SKM-1 (cell line): ENCODE data around the gene ZBTB26.

Experiments used
- DNase-seq: peaks from one replicate; lab custom pipeline; 2025; ENCODE audit not compliant: unreplicated experiment; lab: John Stamatoyannopoulos, UW

Gene ZBTB26, protein sequence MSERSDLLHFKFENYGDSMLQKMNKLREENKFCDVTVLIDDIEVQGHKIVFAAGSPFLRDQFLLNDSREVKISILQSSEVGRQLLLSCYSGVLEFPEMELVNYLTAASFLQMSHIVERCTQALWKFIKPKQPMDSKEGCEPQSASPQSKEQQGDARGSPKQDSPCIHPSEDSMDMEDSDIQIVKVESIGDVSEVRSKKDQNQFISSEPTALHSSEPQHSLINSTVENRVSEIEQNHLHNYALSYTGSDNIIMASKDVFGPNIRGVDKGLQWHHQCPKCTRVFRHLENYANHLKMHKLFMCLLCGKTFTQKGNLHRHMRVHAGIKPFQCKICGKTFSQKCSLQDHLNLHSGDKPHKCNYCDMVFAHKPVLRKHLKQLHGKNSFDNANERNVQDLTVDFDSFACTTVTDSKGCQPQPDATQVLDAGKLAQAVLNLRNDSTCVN

GRCh38 chr9:122931226-122932121 lies at the start of gene ZBTB26:
Gene ZBTB26 (minus strand): TSS chr9:122931512. CDS start chr9:122919934, 11,578 bp downstream.
- peak; percentile 85 for DNase-seq

- DNase-seq, result no peak
Measured at GRCh38 chr9:122978601-122979000, 47.3 kb upstream of the ZBTB26 start.

DNA sequence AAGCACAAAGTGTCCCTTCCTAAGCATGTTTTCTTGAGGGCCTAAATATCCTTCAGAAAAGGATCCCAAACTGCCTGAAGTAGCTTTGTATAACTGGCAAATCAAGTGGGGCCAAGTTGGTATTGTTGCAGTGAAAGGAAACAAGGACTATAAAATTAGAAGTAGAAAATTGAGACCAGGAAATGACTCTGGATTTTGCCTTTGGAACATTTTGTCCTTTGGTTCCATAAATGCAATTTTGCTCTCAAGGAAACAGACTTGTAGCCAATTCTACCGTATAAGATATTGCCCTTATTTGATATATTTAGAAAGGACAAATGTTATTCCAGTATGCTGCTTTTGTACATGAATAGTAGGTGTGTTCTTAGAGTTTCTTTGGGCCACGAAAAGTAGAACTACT lies 43.9 kb upstream of the ZBTB26 start:
- no peak for DNase-seq

- no peak for DNase-seq
Measured at GRCh38 chr9:122961139-122961538, 29.8 kb upstream of the ZBTB26 start.

DNA sequence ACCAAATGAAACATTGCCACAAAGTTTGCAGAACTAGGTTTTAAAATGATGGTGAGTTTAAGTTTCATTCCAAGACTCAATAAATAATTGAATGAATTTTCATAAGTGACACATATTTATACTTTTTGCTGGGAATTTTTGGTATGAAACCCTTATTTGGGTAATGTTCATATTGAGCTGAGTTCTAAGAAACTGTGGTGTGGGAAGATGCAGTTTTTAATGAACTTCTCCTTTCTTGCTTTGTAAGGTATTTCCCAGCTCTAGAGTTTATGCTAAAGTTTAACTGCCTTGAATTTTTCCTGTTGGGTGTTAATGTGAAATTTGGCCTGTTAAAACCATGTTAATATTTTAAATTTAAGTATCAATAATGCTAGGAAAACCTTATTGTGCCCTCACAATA lies 24.6 kb upstream of the ZBTB26 start:
- DNase-seq, result no peak

- no peak for DNase-seq
Measured at GRCh38 chr9:122954253-122954691, 23.0 kb upstream of the ZBTB26 start.

DNA sequence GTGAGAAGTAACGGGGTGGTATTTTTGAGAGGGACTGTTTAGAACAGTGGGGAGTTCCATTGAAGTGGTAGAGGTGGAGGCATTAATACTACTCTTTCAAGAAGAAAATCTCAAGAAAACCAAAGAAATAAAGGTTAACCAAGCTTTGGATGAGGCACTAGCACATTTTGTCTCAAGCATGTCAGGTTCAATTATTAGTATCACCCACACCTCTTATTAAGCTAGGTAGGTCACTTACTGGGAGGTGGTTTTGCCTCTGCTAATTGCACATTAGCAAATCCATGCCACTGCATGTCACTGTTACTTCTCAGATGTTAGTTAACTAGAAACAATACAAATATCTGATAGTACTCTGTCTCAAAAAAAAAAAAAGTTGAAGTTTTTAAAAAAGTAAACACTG lies 19.7 kb upstream of the ZBTB26 start:
- DNase-seq, result no peak

- no peak for DNase-seq
Measured at GRCh38 chr9:122950263-122950662, 19.0 kb upstream of the ZBTB26 start.

- no peak for DNase-seq
Measured at GRCh38 chr9:122949696-122950095, 18.4 kb upstream of the ZBTB26 start.

DNA sequence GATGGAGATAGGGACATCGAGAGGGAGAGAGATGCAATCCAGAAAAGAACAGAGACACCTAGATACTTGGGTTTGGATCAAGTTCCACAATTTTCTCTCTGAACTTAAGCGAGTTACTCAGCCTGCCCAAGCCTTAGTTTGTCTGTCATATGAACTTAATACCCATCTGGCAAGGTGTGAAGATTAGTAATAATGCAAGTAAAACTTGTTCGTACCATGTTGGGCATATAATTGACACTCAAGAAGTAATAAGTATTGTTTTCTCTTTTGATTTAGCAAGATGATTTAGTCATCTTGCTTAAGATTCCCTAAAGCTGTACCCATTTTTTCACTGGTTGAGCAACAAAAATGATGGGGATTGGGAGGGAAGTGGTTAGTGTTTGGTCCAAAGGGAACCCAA lies 17.0 kb upstream of the ZBTB26 start:
- DNase-seq, result no peak

DNA sequence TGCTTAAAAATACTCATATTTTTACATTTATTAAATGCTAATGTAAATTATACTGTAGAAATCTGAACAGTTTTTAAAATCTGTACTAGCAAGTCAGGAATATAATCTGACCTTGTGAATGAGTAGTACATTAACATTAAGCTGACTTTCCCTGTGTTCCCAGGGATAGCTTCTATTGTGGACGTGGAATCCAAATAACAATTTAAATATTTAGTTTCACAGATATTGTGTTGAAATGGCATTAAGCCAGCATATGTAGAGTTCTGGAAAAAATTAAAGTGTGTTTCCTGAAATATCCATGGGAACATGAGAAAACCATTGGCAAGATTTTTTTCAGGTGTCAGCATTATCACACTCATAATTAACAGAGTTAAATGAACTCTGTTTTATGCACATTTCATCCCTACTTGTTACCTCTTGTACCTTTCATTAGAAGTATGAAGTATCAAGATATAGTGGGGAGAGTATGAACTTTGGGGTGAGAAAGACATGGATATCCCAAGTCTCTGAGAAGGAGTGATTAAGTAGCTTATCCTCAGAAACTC lies 15.2 kb upstream of the ZBTB26 start:
- DNase-seq, result no peak

- DNase-seq, result no peak
Measured at GRCh38 chr9:122944960-122945888, 13.9 kb upstream of the ZBTB26 start.

DNA sequence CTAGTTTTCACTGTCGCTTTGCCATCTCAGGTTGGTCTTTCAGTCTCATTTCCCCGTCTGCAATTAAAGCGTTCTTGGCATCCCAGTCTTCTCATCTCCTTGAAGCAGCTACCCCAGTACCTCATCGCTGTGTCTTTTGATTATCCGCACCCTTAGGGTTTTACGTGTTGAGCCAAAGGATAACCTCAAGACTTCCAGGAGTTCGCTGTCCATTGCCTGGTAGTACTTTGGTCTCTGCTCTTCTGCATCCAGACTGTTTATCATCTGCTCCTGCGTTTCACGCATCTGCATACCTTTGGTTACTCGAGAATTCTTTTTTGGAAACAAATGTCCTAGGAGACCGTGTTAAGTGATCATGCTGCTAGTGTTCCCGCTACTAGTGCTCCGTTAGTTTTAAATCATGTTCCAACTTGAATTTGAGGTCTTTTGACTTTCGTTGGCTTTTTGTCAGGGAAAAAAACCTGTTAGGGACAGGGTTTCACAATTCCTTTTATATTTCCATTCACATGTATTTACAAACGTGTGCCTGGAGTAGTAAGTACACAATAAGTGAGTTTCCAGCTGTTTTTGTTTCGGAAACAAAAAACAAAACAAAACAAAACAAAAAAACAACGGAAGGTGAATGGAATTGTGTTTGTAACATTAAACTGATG lies 10.4 kb upstream of the ZBTB26 start:
- DNase-seq, result no peak

DNA sequence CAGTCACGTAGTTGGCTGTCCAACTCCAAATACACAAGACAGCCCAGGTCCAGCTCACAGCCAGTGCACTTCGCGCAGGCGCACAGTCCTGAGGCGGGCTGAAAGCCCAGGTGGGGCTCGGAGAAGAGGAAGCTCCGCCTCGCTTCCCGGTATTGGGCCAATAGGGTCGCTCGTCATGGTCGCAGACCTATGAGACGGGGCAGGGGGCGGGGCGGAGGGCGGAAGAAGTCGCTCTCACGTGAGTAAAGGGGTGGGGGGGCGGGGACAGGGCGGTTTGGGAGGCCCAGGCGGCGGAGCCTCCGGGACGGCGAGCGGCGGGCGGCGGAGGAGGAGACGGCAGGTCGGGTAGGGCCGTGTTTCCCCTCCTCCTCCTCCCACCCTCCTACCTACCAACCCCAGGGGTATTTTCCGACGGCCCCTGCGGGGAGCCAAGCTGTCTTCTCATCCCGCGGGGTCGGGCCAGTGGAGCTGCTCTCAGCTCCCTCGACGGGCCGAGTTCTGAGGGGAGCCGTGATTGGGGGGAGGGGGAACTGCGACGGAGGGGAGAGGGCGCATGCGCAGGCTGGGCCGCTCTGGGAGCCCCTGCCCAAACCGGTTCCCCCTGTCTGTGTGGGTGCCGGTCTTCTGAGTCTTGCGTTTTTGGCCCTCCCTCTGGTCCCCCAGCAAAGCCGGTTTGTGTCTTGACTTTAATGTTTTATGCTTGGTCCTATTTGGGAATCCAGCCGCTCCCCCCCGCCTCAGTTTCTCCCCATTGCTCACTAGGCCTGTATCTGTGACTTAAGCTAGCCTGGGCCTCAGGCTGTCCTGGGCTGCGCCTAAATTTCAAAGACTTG lies 9.7 kb upstream of the ZBTB26 start, which contains the start of gene RABGAP1:
Gene RABGAP1 (plus strand): TSS at position 272 of the 833 bp plus-strand sequence. CDS start 16,040 bp downstream, outside the sequence.
- DNase-seq, result peak; percentile 94

DNA sequence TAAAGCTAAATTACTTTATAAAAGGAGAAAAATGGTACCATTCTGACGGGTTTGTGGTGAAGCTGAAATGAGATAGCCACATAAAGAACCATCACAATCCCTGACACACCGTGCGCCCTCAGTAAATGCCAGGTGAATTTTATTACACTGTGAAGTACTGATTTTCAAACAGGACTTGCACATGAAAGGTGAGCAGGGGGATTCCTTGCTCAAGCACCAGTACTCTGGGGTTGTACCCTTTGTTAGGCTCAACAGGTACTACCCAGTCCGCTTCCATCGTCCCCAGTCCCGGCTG lies 9.1 kb upstream of the ZBTB26 start:
- no peak for DNase-seq

GRCh38 chr9:122939601-122940000 lies 8.3 kb upstream of the ZBTB26 start:
- DNase-seq, result no peak

- DNase-seq, result no peak
Measured at GRCh38 chr9:122936883-122937282, 5.6 kb upstream of the ZBTB26 start.

GRCh38 chr9:122936464-122936863 lies 5.2 kb upstream of the ZBTB26 start:
- DNase-seq, result no peak

DNA sequence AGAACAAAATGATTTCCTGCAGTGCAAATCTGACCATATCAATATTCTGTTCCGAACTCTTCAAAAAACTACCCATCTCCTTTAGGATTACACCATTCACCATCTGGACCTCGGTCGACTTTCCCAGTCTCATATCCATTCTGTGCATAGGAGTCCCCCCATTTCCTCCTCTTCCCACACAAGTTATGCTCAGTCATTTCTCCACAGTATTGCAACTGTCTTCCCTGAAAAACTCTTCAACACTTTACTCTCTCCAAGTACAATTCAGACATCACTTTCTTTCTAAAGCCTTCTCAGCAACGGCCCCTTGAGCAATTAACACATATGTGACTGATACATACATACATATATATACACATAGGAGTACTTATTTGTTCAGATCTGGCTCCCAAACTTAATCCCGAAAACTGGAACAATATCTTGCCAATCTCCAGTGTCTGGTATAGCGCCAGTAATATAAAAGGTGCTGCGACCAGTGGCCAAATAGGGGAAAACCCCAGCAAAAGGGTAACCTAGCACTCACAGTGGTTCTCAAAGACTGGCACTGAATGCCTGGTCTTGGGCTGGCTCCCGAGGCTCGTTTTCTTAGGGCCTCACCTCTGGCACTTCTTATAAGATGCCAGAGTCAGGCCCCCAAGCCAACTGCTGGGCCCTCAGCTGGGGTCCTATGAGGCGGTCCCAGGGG lies 629 bp downstream of the ZBTB26 start:
- no peak for DNase-seq
